Kidney (tissue), 14 donors: ENCODE results near the gene CPS1. TPM values are rescaled to one million over a fixed set of nuclear protein-coding genes. Genes with fewer than 3 reads are reported as not detected.

Source experiments
- DNase-seq, 5 donors: peaks; one replicate each; pipeline ENCODE4 v3.0.0-alpha.2; 2013 to 2020
- FAIRE-seq: peaks from 2 replicates; lab custom pipeline; 2012; peaks lifted over from hg19 to GRCh38; lab: Jason Lieb, UNC
- H3K27ac ChIP-seq, 2 donors: one replicate each; pipeline ENCODE4 v1.7.0; 2013; ENCODE audit warnings: low read depth in 2 of 2, low read length in 2 of 2, inconsistent platforms in 1 of 2
- H3K27me3 ChIP-seq: one replicate; pipeline ENCODE4 v1.7.1; 2013; ENCODE audit warnings: low read length, inconsistent platforms; ENCODE audit not compliant: control insufficient read depth, insufficient read depth
- H3K36me3 ChIP-seq, 3 donors: one replicate each; pipeline versions ENCODE4 v1.7.0 to v1.7.1; 2013; ENCODE audit warnings: low read length in 3 of 3, control low read depth in 1 of 3, inconsistent platforms in 1 of 3; ENCODE audit not compliant: insufficient read depth in 3 of 3, control insufficient read depth in 2 of 3
- H3K4me1 ChIP-seq, 3 donors: one replicate each; pipeline versions ENCODE4 v1.7.0 to v1.7.1; 2013; ENCODE audit warnings: low read length in 3 of 3, inconsistent platforms in 1 of 3, low read depth in 1 of 3; ENCODE audit not compliant: control insufficient read depth in 2 of 3, insufficient read depth in 2 of 3
- H3K4me3 ChIP-seq, 3 donors: one replicate each; pipeline versions ENCODE4 v1.7.0 to v1.8.1; 2013; ENCODE audit warnings: low read length in 3 of 3, control low read depth in 1 of 3, inconsistent platforms in 1 of 3
- H3K9ac ChIP-seq, 3 donors: one replicate each; pipeline versions ENCODE4 v1.7.0 to v1.7.1; 2013; ENCODE audit warnings: low read length in 3 of 3, control low read depth in 1 of 3, inconsistent platforms in 1 of 3
- H3K9me3 ChIP-seq, 3 donors: one replicate each; pipeline versions ENCODE4 v1.7.0 to v1.7.1; 2013; ENCODE audit warnings: low read length in 3 of 3, control low read depth in 1 of 3, inconsistent platforms in 1 of 3; ENCODE audit not compliant: control insufficient read depth in 2 of 3, insufficient read depth in 1 of 3
- CTCF ChIP-seq: IDR thresholded peaks from 3 replicates; pipeline ENCODE4 v1.5.1; 2012; ENCODE audit warnings: mild to moderate bottlenecking, moderate library complexity, borderline replicate concordance; ENCODE audit not compliant: insufficient read depth; ENCODE audit errors: extremely low read depth
- intact Hi-C: fragments of 100-400 bp; cut with DNase I; formaldehyde crosslinking; loops from one replicate; pipeline ENCODE4 v1.11.1; 2022
- polyA plus RNA-seq: library from polyadenylated mRNA; stranded (reverse); fragments of 350-450 nt; fragmentation: Illumina TruSeq; extraction: RNeasy Lipid Tissue Mini Kit (QIAGEN cat#74804); gene quantifications from one replicate; pipeline ENCODE4 v1.2.3, GENCODE V29; 2014; ENCODE audit warnings: low read depth, low replicate concordance; ENCODE audit not compliant: insufficient read depth
- total RNA-seq: library from RNA; stranded (reverse); fragmentation: NEBNext Ultra II Directional; extraction: Animal tissue kit (Norgen Biotek cat#: 25700); gene quantifications from one replicate; pipeline ENCODE4 v1.2.1, GENCODE V29; 2021
- donor health status: control.
- donor health status: control.
- donor health status: control.
- donor health status: control.
- donor health status: control.
- donor health status: DM: yes; HTN: yes; CAD: no.
- donor health status: Normal renal cell carcinoma (clear cell type).

Gene CPS1
- total and polyA plus RNA-seq, 2 donors from 2014 or later: 6.7 TPM

- intact Hi-C loops: no loop called here
- Histone ChIP-seq H3K27ac (no peak overlapping the region), H3K4me3 (no peak overlapping the region), H3K36me3 (no peaks in the 10 kb centered on the region), H3K9ac (no peak overlapping the region), H3K9me3 (no peaks in the 10 kb centered on the region), H3K4me1 (no peaks in the 10 kb centered on the region), H3K27me3 (no peaks in the 10 kb centered on the region)
- DNase-seq (no peak), FAIRE-seq (no peak)
- no peak for TF ChIP-seq CTCF
Observed at GRCh38 chr2:210633699-210634098, 77.3 kb downstream of the CPS1 start.

- H3K9me3 ChIP-seq: no peaks in the 10 kb centered on the region
- intact Hi-C loops: no loop called here
- H3K27me3 ChIP-seq: no peaks in the 10 kb centered on the region
- H3K4me1 ChIP-seq: no peaks in the 10 kb centered on the region
- FAIRE-seq (no peak), DNase-seq (no peak)
- no peak overlapping the region for H3K9ac ChIP-seq
- TF ChIP-seq CTCF: no peak
- H3K4me3 ChIP-seq: no peak overlapping the region
- H3K27ac ChIP-seq: no peak overlapping the region
- no peaks in the 10 kb centered on the region for H3K36me3 ChIP-seq
Observed at GRCh38 chr2:210635257-210635656, 78.9 kb downstream of the CPS1 start.

GRCh38 chr2:210642333-210642732, 85.9 kb downstream of the CPS1 start:
- no peak overlapping the region for H3K9ac ChIP-seq
- no peak overlapping the region for H3K27ac ChIP-seq
- DNase-seq: no peak
- TF ChIP-seq CTCF: no peak
- intact Hi-C loops: no loop called here
- no peak for FAIRE-seq
- no peaks in the 10 kb centered on the region for H3K27me3 ChIP-seq
- no peaks in the 10 kb centered on the region for H3K4me1 ChIP-seq
- no peaks in the 10 kb centered on the region for H3K9me3 ChIP-seq
- H3K4me3 ChIP-seq: no peak overlapping the region
- no peaks in the 10 kb centered on the region for H3K36me3 ChIP-seq

DNA sequence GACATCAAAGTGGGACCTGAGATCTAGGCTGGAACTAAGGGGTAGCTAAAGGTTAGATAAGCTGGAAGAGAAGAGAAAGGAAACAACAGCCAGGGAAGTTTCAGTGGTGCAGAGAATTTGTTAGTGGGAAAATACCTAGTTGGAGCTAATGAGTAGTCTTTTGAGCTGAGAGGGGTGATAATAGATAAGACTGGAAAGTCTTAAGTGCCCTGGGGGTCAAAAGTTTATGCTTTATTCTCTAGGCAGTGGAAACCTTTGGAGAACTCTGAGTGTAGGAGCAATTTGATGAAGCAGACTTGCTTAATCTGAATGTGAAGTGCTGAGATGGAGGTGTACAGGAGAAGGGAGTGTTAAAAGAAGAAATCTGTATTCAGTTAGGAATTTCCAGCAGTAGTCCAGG, 90.8 kb downstream of the CPS1 start:
- Histone ChIP-seq H3K4me1 (no peaks in the 10 kb centered on the region), H3K9me3 (no peaks in the 10 kb centered on the region), H3K4me3 (no peak overlapping the region), H3K27me3 (no peaks in the 10 kb centered on the region), H3K9ac (no peak overlapping the region), H3K36me3 (no peaks in the 10 kb centered on the region), H3K27ac (no peak overlapping the region)
- DNase-seq: no peak
- no peak for TF ChIP-seq CTCF
- intact Hi-C loops: no loop called here
- FAIRE-seq: no peak
